HS-5 (cell line): Measurements from ENCODE around the gene NECAB3.

ENCODE experiments used
- DNase-seq: peaks from one replicate; pipeline ENCODE4 v3.0.0-alpha.2; 2012; ENCODE audit warnings: low read depth

NECAB3 gene

GRCh38 chr20:33621717-33622400 lies 52.4 kb downstream of the NECAB3 start:
- DNase-seq = no peak

- DNase-seq = no peak
Measured at GRCh38 chr20:33612001-33612400, 62.2 kb downstream of the NECAB3 start.

DNA sequence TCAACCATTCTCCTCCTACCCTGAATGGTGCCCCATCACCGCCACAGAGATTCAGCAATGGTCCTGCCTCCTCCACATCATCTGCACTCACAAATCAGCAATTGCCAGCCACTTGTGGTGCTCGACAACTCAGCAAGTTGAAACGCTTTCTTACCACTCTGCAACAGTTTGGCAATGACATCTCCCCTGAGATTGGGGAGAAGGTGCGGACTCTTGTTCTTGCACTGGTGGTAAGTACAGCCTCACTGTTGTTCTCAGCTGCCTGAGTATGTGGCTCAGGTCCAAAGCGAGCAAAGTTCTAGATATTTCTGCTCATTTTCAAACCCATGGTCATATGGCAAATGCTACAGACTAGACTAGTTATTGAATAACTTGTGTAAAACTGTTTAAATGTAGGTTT lies 63.1 kb downstream of the NECAB3 start:
- no peak for DNase-seq

- DNase-seq = no peak
Measured at GRCh38 chr20:33609504-33609903, 64.7 kb downstream of the NECAB3 start.
